Vagina (tissue), 2 donors: ENCODE measurements around the gene UBE2V1.

Experiments used
- POLR2A ChIP-seq, 2 donors: fragments of 450-650 bp; IDR thresholded peaks; one replicate each; pipeline ENCODE4 v1.6.1; 2017; ENCODE audit warnings: antibody characterized with exemption in 2 of 2, mild to moderate bottlenecking in 2 of 2, moderate library complexity in 2 of 2
- TF ChIP-seq, protein P1 (sequence below), 3 experiments: fragments of 450-650 bp in 2 of 3; fragments of 200-600 bp in 1 of 3; sonication (generic) in 1 of 3; IDR thresholded peaks; one replicate each; pipeline ENCODE4 v1.5.1; 2017 to 2019; ENCODE audit warnings: antibody characterized with exemption in 3 of 3, mild to moderate bottlenecking in 2 of 3, moderate library complexity in 2 of 3

DNA sequence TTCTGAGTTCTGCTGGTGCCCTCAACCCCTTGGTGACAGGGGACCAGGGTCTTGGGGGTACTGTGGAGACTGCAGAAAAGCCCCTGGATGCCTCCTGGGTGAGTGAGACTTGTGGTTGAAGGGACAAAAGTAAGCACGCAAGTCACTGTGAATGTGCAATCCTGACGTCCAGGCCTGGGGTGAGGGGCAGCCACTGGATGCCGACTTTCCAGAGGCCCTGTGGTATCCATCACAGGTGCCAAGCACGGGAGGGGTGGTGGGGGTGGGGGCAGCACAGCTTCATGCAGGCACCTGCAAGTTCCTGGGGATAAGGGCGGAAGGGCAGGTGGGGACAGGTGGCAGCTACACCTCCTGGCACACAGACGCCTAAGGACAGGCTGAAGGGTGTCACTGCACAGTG is 20.1 kb upstream of the UBE2V1 start:
- TF ChIP-seq, protein P1, sequence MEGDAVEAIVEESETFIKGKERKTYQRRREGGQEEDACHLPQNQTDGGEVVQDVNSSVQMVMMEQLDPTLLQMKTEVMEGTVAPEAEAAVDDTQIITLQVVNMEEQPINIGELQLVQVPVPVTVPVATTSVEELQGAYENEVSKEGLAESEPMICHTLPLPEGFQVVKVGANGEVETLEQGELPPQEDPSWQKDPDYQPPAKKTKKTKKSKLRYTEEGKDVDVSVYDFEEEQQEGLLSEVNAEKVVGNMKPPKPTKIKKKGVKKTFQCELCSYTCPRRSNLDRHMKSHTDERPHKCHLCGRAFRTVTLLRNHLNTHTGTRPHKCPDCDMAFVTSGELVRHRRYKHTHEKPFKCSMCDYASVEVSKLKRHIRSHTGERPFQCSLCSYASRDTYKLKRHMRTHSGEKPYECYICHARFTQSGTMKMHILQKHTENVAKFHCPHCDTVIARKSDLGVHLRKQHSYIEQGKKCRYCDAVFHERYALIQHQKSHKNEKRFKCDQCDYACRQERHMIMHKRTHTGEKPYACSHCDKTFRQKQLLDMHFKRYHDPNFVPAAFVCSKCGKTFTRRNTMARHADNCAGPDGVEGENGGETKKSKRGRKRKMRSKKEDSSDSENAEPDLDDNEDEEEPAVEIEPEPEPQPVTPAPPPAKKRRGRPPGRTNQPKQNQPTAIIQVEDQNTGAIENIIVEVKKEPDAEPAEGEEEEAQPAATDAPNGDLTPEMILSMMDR (IDR thresholded peaks at IDR 0.05) = no peak
- no peak for TF ChIP-seq POLR2A (IDR thresholded peaks at IDR 0.05)
